Activated CD4-positive, alpha-beta T cell treated with anti-CD3 and anti-CD28 coated beads, Interleukin-2, amount 10 ng/mL, durations not matched to agents 24 days and 14 days (primary cell): Measurements from ENCODE around the gene TANGO6. TPM values are rescaled to one million over a fixed set of nuclear protein-coding genes. Genes with fewer than 3 reads are reported as not detected.

Source experiments
- DNase-seq: peaks from one replicate; pipeline ENCODE4 v3.0.0; 2022
- H3K27ac Mint-ChIP-seq: one replicate; pipeline ENCODE4 v1.8.0; 2022; ENCODE audit warnings: mild to moderate bottlenecking, mixed read lengths
- H3K27me3 Mint-ChIP-seq: one replicate; pipeline ENCODE4 v1.8.0; 2022; ENCODE audit warnings: mixed read lengths
- H3K36me3 Mint-ChIP-seq: one replicate; pipeline ENCODE4 v1.8.0; 2022; ENCODE audit warnings: low read depth, mild to moderate bottlenecking, mixed read lengths
- H3K4me1 Mint-ChIP-seq: one replicate; pipeline ENCODE4 v1.8.0; 2021; ENCODE audit warnings: mixed read lengths
- H3K4me3 Mint-ChIP-seq: one replicate; pipeline ENCODE4 v1.8.0; 2022; ENCODE audit warnings: mild to moderate bottlenecking, moderate library complexity, mixed read lengths
- H3K9me3 Mint-ChIP-seq: one replicate; pipeline ENCODE4 v1.8.0; 2021; ENCODE audit warnings: mixed read lengths
- intact Hi-C: fragments of 100-400 bp; cut with micrococcal nuclease; formaldehyde crosslinking; loops from one replicate; pipeline ENCODE4 v1.15.1; 2023
- total RNA-seq: library from RNA; stranded (reverse); gene quantifications from 2 replicates; pipeline ENCODE4 v1.2.3, GENCODE V29; 2022

The TANGO6 gene
- total RNA-seq, 1 donor from 2014 or later: 35.6 TPM

DNA sequence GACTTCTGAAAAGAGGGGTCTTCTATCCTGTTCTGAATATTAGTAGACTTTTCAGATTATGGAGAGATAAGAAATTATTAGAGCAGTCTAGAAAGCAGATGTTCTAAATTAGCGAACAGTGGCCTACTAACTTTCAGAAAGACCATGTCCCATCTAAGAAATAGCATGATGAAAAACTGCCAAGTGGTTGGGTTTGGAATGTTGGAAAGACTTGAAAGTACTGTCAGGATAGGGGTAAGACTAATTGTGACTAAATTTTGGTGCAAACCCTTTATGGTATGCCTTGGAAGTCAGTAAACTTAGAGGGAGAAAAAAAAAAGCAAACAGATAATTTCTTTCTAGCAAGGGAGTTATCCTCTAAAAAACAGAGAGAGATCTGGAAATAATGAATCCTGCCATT lies 41.1 kb downstream of the TANGO6 start:
- intact Hi-C loops: no loop called here
- no peak for DNase-seq
- no peak overlapping the region for H3K4me3 Mint-ChIP-seq
- peaks cover 15% of the 10 kb centered on the region for H3K36me3 Mint-ChIP-seq
- no peaks in the 10 kb centered on the region for H3K27me3 Mint-ChIP-seq
- no peak overlapping the region for H3K27ac Mint-ChIP-seq
- no peaks in the 10 kb centered on the region for H3K4me1 Mint-ChIP-seq
- H3K9me3 Mint-ChIP-seq: no peaks in the 10 kb centered on the region

DNA sequence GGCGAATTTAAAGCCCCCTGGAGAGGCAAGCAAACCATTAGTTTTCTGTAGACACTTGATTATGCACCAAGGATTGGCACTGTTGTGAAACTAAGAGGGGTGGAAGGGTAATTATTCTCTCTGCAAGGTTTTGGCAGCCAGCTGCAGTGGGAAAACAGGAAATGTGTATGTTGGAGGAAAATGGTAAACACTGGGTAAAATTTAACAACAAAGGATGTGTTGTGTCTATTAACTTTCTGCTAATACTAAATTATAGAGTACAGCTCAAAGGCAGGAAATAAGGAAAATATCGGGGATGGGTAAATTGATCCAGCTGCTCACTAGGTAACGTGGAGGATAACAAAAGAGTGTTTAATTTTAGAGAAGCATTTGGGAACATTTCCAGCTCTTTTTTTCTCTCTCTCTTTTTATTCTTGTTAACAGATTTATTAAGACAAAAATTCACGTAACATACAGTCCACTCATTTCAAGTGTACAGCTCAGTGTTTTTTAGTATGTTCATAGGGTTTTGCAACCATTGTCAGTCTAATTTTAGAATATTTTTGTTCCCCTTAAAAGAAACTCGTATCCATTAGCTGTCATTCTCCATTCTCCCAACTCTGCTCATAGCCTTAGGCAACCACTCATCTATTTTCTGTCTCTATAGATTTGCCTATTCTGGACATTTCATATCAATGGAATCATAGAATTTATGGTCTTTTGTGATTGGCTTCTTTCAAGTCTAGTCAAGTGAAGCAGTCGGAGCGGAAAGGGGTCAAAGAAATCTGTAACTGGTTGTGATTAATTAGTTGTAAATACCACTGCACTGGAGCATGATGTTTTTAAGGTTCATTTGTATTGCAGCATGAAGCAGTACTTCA lies 41.8 kb downstream of the TANGO6 start:
- intact Hi-C loops: no loop called here
- Mint-ChIP-seq H3K4me3 (no peak overlapping the region), H3K9me3 (no peaks in the 10 kb centered on the region), H3K27ac (no peak overlapping the region), H3K36me3 (peaks cover 15% of the 10 kb centered on the region), H3K4me1 (no peaks in the 10 kb centered on the region), H3K27me3 (no peaks in the 10 kb centered on the region)
- DNase-seq: no peak

DNA sequence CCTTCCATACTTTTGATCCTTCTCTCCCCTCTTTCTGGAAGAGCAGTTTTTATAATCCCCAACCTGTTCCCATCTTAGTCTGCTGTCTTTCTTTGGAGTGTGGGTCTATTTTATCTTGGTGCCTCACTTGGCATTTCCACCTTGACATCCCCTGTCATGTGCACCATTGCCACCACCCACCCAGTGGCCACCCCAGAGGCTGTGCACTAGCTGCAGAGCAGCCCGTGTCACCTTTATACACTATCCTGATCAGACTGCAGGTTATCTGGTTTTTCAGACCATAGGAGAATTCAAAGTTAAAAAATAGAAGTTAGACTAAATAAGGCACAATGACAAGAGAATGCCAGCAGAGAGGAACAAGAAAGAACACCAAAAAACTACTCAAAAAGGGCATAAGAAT lies 43.8 kb downstream of the TANGO6 start:
- no peaks in the 10 kb centered on the region for H3K27me3 Mint-ChIP-seq
- H3K9me3 Mint-ChIP-seq: no peaks in the 10 kb centered on the region
- no peak for DNase-seq
- intact Hi-C loops: no loop called here
- no peak overlapping the region for H3K4me3 Mint-ChIP-seq
- H3K36me3 Mint-ChIP-seq: peaks cover 9% of the 10 kb centered on the region
- no peaks in the 10 kb centered on the region for H3K4me1 Mint-ChIP-seq
- H3K27ac Mint-ChIP-seq: no peak overlapping the region

DNA sequence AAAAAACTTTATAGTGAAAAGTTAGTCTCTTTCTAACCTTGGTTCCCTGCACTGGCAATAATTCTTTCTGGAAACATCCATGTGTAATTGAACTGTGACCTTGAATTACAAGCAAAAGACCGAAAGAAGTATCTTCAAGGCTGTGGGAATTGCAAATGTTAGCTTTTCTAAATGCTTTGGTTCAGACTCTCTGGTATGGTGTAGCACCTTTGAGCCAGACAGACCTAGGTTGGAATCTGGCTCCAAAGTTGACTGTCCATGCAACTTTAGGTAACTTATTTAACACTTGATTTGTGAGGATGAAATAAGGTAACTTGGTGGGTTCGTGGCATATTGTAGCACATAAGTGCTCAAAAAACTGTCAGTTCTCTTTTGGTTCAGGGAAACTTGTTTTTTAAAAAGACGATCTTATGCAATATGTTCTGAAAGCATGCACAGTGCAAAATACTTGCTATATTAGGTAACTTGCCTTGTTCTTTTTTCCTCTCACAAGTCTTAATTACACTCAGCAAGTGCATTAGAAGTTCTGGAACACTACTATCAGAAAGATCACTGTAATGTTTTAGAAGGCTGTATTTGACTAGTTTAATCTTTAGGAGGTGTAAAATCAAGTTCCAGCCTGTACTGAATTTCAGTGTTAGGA lies 46.3 kb downstream of the TANGO6 start:
- Mint-ChIP-seq H3K4me3 (no peak overlapping the region), H3K36me3 (peaks cover 4% of the 10 kb centered on the region), H3K27me3 (no peaks in the 10 kb centered on the region), H3K27ac (no peak overlapping the region), H3K4me1 (no peaks in the 10 kb centered on the region), H3K9me3 (no peaks in the 10 kb centered on the region)
- intact Hi-C loops: no loop called here
- DNase-seq: no peak

DNA sequence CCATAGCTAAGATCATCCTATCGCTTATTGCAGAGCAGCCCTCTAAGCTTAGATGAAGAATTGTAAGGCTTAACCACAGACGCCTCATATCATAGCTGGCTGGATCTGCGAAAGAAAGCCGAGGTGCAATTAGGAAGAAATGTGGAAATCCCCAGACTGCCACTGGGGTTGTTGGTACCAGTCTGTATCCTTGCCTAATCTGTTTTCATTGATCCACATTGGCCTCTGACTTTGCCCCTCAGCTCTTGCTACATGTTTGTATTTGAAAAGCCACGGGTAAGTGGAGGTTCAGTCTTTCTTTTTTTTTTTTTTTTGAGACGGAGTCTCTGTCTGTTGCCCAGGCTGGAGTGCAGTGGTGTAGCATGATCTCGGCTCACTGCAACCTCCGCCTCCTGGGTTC lies 48.9 kb downstream of the TANGO6 start:
- Mint-ChIP-seq H3K36me3 (peaks cover 4% of the 10 kb centered on the region), H3K27ac (no peak overlapping the region), H3K27me3 (no peaks in the 10 kb centered on the region)

DNA sequence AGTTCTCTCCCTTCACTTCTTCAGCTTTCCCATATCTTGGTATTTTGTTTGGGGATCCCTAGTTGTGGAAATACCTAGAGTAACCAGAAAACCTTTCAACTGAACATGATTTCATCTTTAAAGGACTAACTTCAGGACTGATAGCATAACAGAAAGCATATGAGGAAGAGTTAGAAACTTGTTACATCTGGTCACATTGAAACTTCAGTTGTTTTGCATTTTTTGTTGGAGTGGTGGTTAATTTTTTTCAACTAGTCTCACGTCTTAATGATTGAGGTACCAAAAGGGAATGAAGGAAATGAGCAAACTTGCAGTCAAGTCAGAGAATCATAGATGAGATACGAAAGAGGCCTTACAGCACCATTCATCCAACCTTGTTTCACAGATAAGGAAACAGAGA lies 49.6 kb downstream of the TANGO6 start:
- H3K9me3 Mint-ChIP-seq: no peaks in the 10 kb centered on the region
- intact Hi-C loops: no loop called here

More for the DNA sequence above, 48.9 kb downstream of the TANGO6 start:
- Mint-ChIP-seq H3K4me3 (no peak overlapping the region), H3K4me1 (no peaks in the 10 kb centered on the region), H3K9me3 (no peaks in the 10 kb centered on the region)
- no peak for DNase-seq
- intact Hi-C loops: no loop called here

DNA sequence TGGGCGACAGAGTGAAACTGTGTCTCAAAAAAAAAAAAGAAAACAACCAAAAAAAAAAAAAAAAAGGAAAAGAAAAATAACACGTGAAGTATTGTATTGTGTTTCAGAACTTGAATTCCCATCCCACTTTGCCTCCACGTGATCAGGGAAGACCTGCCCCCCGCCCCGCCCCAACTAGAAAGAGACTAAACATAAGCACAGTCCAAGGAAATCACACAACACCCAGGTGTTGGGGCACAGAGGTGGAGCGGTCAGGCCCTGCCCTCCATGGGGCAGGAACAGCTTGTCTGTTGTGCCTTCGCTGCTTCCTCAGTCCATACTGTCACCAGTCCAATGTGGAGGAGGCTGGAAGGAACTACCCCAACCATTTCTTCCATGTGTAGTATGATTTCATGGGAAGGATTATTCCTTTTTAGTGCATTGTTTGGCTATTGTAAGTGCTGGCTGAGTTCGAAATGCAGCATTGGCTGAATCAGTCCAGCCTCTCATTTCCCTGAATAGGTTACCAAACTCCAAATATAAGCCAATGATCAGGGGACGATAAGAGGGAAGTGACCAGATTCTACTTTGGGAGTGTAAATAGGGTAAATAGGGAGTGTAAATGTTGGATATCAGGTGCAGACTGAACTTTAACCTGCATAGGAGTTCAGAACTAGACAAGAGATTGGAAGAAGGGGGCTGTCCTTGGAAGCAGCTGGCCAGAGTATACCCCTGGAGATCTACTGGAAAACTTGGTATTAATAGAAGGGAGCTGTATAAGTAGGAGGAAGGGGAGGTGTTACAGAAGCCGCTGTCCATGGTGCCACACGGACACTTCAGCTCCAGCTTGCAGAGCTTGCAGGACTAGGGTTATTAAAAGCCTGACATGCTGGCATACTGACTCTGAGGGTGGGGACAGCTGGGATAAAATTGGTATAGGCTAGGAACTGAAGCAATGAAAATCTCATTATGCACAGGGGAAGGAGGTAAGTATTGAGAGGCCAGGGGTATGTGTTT lies 50.7 kb downstream of the TANGO6 start:
- Mint-ChIP-seq H3K27ac (no peak overlapping the region), H3K4me3 (no peak overlapping the region), H3K36me3 (peaks cover 4% of the 10 kb centered on the region), H3K27me3 (no peaks in the 10 kb centered on the region), H3K9me3 (no peaks in the 10 kb centered on the region), H3K4me1 (no peaks in the 10 kb centered on the region)
- intact Hi-C loops: no loop called here
- no peak for DNase-seq

More for the DNA sequence above, 49.6 kb downstream of the TANGO6 start:
- H3K27ac Mint-ChIP-seq: no peak overlapping the region
- H3K27me3 Mint-ChIP-seq: no peaks in the 10 kb centered on the region
- no peak for DNase-seq
- H3K36me3 Mint-ChIP-seq: peaks cover 4% of the 10 kb centered on the region
- H3K4me3 Mint-ChIP-seq: no peak overlapping the region
- no peaks in the 10 kb centered on the region for H3K4me1 Mint-ChIP-seq

DNA sequence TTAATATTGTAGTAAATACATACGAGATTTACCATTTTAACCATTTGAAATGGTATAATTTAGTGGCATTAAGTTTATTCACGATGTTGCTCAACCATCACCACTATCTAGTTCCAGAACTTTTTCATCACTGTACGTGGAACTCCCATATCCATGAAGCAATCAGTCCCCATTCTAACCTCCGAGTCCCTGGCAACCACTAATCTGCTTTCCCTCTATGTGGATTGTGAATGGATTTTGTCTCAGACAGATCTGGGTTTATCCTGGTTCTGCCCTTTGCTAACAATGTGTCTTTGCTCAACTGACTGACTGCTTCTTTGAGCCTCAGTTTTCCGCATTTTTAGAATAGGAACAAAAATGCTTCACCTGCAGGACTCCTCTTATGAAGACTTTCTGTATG lies 51.4 kb downstream of the TANGO6 start:
- intact Hi-C loops: no loop called here
- no peak overlapping the region for H3K4me3 Mint-ChIP-seq
- H3K27me3 Mint-ChIP-seq: no peaks in the 10 kb centered on the region
- no peaks in the 10 kb centered on the region for H3K9me3 Mint-ChIP-seq
- H3K36me3 Mint-ChIP-seq: peaks cover 4% of the 10 kb centered on the region
- H3K27ac Mint-ChIP-seq: no peak overlapping the region
- DNase-seq: no peak
- no peaks in the 10 kb centered on the region for H3K4me1 Mint-ChIP-seq

DNA sequence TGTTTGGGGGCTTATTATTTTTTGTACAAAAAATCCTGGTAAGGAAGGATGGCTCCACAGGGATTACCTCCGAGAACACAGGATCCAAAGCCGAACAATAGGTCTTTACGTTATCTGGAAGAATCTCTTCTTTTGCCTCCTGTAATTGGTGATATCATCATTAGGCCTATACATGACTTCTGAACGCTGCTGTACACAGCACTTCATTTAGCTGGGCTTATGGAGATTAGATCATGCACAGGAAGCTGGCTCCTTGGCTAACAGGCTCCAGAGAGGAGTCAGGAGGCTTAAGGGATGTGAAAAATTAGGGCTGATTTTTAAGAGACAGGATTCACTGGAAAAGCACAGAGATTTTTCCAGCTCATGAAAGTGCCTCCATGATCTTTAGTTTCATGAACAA lies 54.7 kb downstream of the TANGO6 start:
- intact Hi-C loops: no loop called here
- Mint-ChIP-seq H3K4me1 (no peaks in the 10 kb centered on the region), H3K27ac (no peak overlapping the region), H3K36me3 (peaks cover 1% of the 10 kb centered on the region), H3K4me3 (no peak overlapping the region), H3K27me3 (no peaks in the 10 kb centered on the region), H3K9me3 (no peaks in the 10 kb centered on the region)
- no peak for DNase-seq

DNA sequence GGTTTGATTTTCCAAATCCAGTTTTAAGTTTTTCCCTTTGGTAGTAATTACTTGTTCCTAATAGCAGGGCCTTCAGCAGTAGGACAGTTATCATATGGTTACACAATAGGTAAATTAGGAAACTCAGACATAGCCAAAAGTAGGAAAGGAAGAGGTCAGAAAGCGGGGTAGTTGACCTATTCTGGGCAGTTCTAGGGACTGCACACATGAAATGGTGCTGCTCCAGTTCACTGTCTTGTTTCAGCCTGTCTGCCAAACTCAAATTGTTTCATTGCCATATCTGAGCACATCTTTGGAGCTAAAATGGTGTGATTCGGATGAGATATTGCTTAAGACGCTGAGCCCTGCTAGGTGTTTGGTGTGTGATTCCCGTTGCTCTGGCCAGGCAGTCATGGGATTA lies 56.7 kb downstream of the TANGO6 start:
- no peak overlapping the region for H3K27ac Mint-ChIP-seq
- DNase-seq: no peak
- H3K36me3 Mint-ChIP-seq: no peaks in the 10 kb centered on the region
- H3K4me3 Mint-ChIP-seq: no peak overlapping the region
- intact Hi-C loops: no loop called here
- no peaks in the 10 kb centered on the region for H3K4me1 Mint-ChIP-seq
- no peaks in the 10 kb centered on the region for H3K27me3 Mint-ChIP-seq
- no peaks in the 10 kb centered on the region for H3K9me3 Mint-ChIP-seq

DNA sequence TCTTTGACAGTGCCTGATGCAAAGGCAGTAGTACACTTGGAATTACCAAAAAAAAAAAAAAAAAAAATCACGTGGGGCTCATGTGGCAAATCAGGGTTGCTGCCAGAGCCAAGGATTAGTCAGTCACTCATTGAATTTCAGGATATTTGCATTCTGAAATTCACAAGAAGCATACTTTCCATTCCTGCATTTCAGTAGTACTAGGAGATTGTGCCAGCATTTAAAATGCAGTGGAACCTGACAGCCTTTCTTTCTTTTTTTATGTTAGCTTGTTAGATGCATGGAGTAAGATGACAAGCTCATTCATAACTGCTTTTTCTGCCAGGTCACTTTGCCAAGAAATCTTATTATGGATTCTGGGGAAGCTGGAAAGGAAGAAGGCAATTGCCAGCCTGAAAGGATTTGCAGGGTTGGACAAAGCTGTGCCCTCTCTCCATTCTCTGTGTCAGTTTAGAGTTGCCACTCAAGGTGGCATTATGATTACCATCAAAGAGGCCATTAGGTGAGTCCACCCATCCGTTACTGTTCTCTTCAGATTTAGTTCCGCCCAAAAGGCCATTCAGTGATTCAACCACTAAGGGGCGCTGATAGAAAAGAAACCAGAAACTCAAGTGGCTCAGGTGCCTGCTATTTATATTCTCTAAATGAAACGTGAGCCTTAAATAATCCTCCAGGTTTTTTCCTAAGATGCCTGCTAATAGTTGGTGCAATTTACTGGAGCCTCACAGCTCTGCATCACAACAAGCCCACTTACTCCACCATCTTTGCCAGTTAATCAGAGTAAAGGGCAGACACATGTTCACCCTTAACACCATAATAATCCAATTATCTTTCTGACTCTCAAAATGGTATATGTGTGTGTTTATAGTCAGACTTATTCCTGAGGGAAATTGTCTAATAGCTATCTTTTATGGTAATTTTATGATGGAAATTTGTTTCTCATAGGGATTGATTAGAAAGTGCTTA lies 59.0 kb downstream of the TANGO6 start:
- Mint-ChIP-seq H3K4me3 (no peak overlapping the region), H3K9me3 (no peaks in the 10 kb centered on the region), H3K4me1 (no peaks in the 10 kb centered on the region), H3K27ac (no peak overlapping the region), H3K27me3 (no peaks in the 10 kb centered on the region), H3K36me3 (peaks cover under 1% of the 10 kb centered on the region)
- intact Hi-C loops: loop anchor here (2.0 kb wide), 1 partner anchor 223 kb away; no protein-coding TSS in a partner anchor
- peak; percentile 72 for DNase-seq

DNA sequence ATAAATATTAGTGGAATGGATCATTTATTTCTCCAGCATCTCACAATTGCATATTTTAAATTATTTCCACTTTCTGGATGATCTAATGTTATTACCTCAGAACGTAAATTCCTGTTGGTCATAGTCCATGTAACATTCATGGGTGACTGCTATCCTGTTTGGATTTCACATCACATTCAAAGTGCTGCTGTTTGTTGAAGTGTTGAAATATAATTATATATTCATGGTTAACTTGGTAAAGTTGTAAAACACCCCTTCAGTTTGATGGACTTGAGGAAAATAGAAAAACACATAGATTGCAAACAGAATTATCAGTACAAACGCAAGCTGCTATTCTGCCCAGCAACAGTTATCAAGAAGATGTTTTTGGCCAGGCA lies 59.6 kb downstream of the TANGO6 start:
- intact Hi-C loops: loop anchor here (2.0 kb wide), 1 partner anchor 222 kb away; no protein-coding TSS in a partner anchor

DNA sequence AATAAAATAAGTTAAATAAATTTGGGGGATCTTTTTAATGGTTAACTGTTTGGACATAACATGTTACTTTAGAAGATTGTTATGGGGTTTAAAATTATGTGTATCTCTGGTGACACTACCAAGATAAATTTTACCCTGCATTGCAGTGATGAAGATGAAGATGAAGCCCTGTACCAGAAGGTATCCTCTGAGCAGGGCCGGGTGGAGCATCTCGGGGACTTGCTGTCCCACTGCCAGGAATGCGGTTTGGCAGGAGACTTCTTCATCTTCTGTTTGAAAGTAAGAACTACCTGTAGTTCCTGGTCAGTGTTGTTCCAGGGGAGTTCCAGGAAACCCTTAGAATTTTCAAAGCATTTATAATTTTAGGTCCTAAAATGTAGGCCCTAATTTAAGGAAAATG lies 64.0 kb downstream of the TANGO6 start:
- Mint-ChIP-seq H3K36me3 (peaks cover 7% of the 10 kb centered on the region), H3K4me3 (no peak overlapping the region), H3K9me3 (no peaks in the 10 kb centered on the region), H3K4me1 (no peaks in the 10 kb centered on the region), H3K27me3 (no peaks in the 10 kb centered on the region), H3K27ac (no peak overlapping the region)
- DNase-seq: no peak
- intact Hi-C loops: no loop called here

More for the DNA sequence above, 59.6 kb downstream of the TANGO6 start:
- H3K27me3 Mint-ChIP-seq: no peaks in the 10 kb centered on the region
- DNase-seq: no peak
- no peaks in the 10 kb centered on the region for H3K9me3 Mint-ChIP-seq
- no peak overlapping the region for H3K4me3 Mint-ChIP-seq
- H3K4me1 Mint-ChIP-seq: no peaks in the 10 kb centered on the region
- H3K36me3 Mint-ChIP-seq: peaks cover 1% of the 10 kb centered on the region
- H3K27ac Mint-ChIP-seq: no peak overlapping the region
